Measurements from ENCODE around the gene CBLB. TPM values are rescaled to one million over a fixed set of nuclear protein-coding genes. Genes with fewer than 3 reads are reported as not detected.

CBLB gene
- total RNA-seq, 1 experiment from 2014 or later = 8.6 TPM

DNA sequence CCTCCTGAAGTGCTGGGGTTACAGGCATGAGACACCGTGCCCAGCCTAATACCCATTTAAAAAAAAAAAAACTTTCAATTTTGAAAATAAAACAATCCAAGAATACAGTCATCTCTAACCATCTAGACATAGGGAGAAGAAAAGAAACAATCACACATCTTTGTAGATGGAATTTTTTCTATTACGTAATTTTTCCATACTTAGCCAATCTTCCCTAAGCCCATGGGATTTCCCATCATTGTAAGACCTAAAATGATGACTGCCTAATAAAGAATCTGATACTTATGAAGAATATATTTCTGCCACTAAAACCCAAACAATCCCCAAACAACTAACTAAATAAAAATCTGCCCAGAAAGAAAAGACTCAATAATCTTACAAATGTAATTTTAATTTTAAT lies 88.7 kb downstream of the CBLB start:
- Histone ChIP-seq H3K4me3 (ENCODE audit: low read depth in 2 of 2, low read length in 2 of 2) (no peak overlapping the region), H3K4me1 (ENCODE audit: control insufficient read depth, insufficient read depth, low read length) (no peaks in the 10 kb centered on the region), H3K36me3 (ENCODE audit: control insufficient read depth, insufficient read depth, low read length) (no peaks in the 10 kb centered on the region), H3K9me3 (ENCODE audit: control insufficient read depth, insufficient read depth, low read depth, low read length) (no peaks in the 10 kb centered on the region), H3K27me3 (ENCODE audit: control insufficient read depth, insufficient read depth, low read length) (no peaks in the 10 kb centered on the region), H3K27ac (ENCODE audit: low read length) (no peak overlapping the region)
- CTCF ChIA-PET = interaction anchor here (0.6 kb wide), 1 partner anchor 45 kb away, joined by 4 read pairs; no protein-coding TSS in a partner anchor
- intact Hi-C loops (cut with micrococcal nuclease; ENCODE audit: unreplicated experiment) = no loop called here
- in situ Hi-C loops (cut with HindIII; ENCODE audit: low pct_unique_long_range_greater_than_20kb, low sequenced_read_pairs) = no loop called here
- POLR2A ChIA-PET = no interaction called here
- TF ChIP-seq CTCF (IDR thresholded peaks at IDR 0.05) = no peak
- no peak for TF ChIP-seq REST (IDR thresholded peaks at IDR 0.05; ENCODE audit: insufficient read depth in 1 of 2, low read depth in 2 of 2, low read length in 1 of 2)
- TF ChIP-seq POLR2AphosphoS5 (IDR thresholded peaks at IDR 0.05; ENCODE audit: low read depth, low read length) = no peak
- no peak for TF ChIP-seq SIN3A (IDR thresholded peaks at IDR 0.05; ENCODE audit: borderline replicate concordance, insufficient read depth, low read depth, low read length)
- TF ChIP-seq TCF7L2 (IDR thresholded peaks at IDR 0.05; ENCODE audit: low read depth, low read length) = no peak
- DNase-seq (ENCODE audit: low read depth, low spot score) (no peak), ATAC-seq (no peak)
- BruUV-seq (replicated peaks) = no TSS peak

GRCh38 chr3:105775368-105775767 lies 93.4 kb downstream of the CBLB start:
- CTCF ChIA-PET = no interaction called here
- no peaks in the 10 kb centered on the region for H3K27me3 ChIP-seq (ENCODE audit: control insufficient read depth, insufficient read depth, low read length)
- no peaks in the 10 kb centered on the region for H3K36me3 ChIP-seq (ENCODE audit: control insufficient read depth, insufficient read depth, low read length)
- H3K4me3 ChIP-seq (ENCODE audit: low read depth in 2 of 2, low read length in 2 of 2) = no peak overlapping the region
- BruUV-seq (replicated peaks) = no TSS peak
- H3K4me1 ChIP-seq (ENCODE audit: control insufficient read depth, insufficient read depth, low read length) = no peaks in the 10 kb centered on the region
- intact Hi-C loops (cut with micrococcal nuclease; ENCODE audit: unreplicated experiment) = no loop called here
- TF ChIP-seq TCF7L2 (IDR thresholded peaks at IDR 0.05; ENCODE audit: low read depth, low read length) (no peak), POLR2AphosphoS5 (IDR thresholded peaks at IDR 0.05; ENCODE audit: low read depth, low read length) (no peak), SIN3A (IDR thresholded peaks at IDR 0.05; ENCODE audit: borderline replicate concordance, insufficient read depth, low read depth, low read length) (no peak), CTCF (IDR thresholded peaks at IDR 0.05) (no peak), REST (IDR thresholded peaks at IDR 0.05; ENCODE audit: insufficient read depth in 1 of 2, low read depth in 2 of 2, low read length in 1 of 2) (no peak)
- in situ Hi-C loops (cut with HindIII; ENCODE audit: low pct_unique_long_range_greater_than_20kb, low sequenced_read_pairs) = no loop called here
- POLR2A ChIA-PET = no interaction called here
- H3K27ac ChIP-seq (ENCODE audit: low read length) = no peak overlapping the region
- no peak for ATAC-seq
- DNase-seq (ENCODE audit: low read depth, low spot score) = no peak
- H3K9me3 ChIP-seq (ENCODE audit: control insufficient read depth, insufficient read depth, low read depth, low read length) = no peaks in the 10 kb centered on the region
